ENCODE measurements around the gene USP8.
"Not testable (repeated sequence)": the region's sequence is repeated elsewhere in the genome, so short reads cannot be mapped to it uniquely, and the experiment has no call there.

The USP8 gene

GRCh38 chr15:50424066-50424890, at the start of gene USP8:
Gene USP8 (plus strand): TSS chr15:50424405. CDS start chr15:50439074, 14,669 bp downstream.
- peak within 1 kb of the TSS; percentile 95 for H3K27ac ChIP-seq
- TF ChIP-seq ZFX (IDR thresholded peaks at IDR 0.05; ENCODE audit: borderline replicate concordance), result no peak
- TF ChIP-seq CTCF (IDR thresholded peaks at IDR 0.05), result no peak

GRCh38 chr15:50377867-50378751, 46.1 kb upstream of the USP8 start:
- H3K27ac ChIP-seq, result no peak overlapping the region
- TF ChIP-seq ZFX (IDR thresholded peaks at IDR 0.05; ENCODE audit: borderline replicate concordance) (no peak), CTCF (IDR thresholded peaks at IDR 0.05) (no peak)

- H3K27ac ChIP-seq, result no peak overlapping the region
- TF ChIP-seq ZFX (IDR thresholded peaks at IDR 0.05; ENCODE audit: borderline replicate concordance), result no peak
- no peak for TF ChIP-seq CTCF (IDR thresholded peaks at IDR 0.05)
Observed at GRCh38 chr15:50378776-50379175, 45.4 kb upstream of the USP8 start.

- not testable (repeated sequence) for H3K27ac ChIP-seq
Observed at GRCh38 chr15:50379413-50379812, 44.8 kb upstream of the USP8 start.

GRCh38 chr15:50380089-50380488, 44.1 kb upstream of the USP8 start:
- TF ChIP-seq CTCF (IDR thresholded peaks at IDR 0.05) (no peak), ZFX (IDR thresholded peaks at IDR 0.05; ENCODE audit: borderline replicate concordance) (no peak)
- H3K27ac ChIP-seq, result no peak overlapping the region

GRCh38 chr15:50381438-50381837, 42.8 kb upstream of the USP8 start:
- H3K27ac ChIP-seq, result no peak overlapping the region
- no peak for TF ChIP-seq ZFX (IDR thresholded peaks at IDR 0.05; ENCODE audit: borderline replicate concordance)
- no peak for TF ChIP-seq CTCF (IDR thresholded peaks at IDR 0.05)

GRCh38 chr15:50382408-50382807, 41.8 kb upstream of the USP8 start:
- not testable (repeated sequence) for H3K27ac ChIP-seq

Measured in 22Rv1 (cell line).